MM.1S (cell line): ENCODE data around the gene ZNF366.

Experiments used
- DNase-seq: peaks from one replicate; pipeline ENCODE4 v3.0.0-alpha.2; 2015
- H2AFZ ChIP-seq: fragments of 300-600 bp; sonication (generic); 2 replicates; pipeline ENCODE4 v1.6.0; 2016; ENCODE audit warnings: antibody characterized with exemption, low read length
- H3F3A ChIP-seq: fragments of 300-600 bp; sonication (generic); 2 replicates; pipeline ENCODE4 v1.6.1; 2016; ENCODE audit warnings: mild to moderate bottlenecking, antibody characterized with exemption, low read length, moderate library complexity, mixed read lengths; ENCODE audit not compliant: insufficient read depth
- H3K27ac ChIP-seq: fragments of 300-600 bp; sonication (generic); 2 replicates; pipeline ENCODE4 v1.5.1; 2016; ENCODE audit warnings: mild to moderate bottlenecking, low read length
- H3K27me3 ChIP-seq: fragments of 300-600 bp; sonication (generic); replicated peaks from 2 replicates; pipeline ENCODE4 v1.6.0; 2016; ENCODE audit warnings: low read length; ENCODE audit not compliant: insufficient read depth
- H3K36me3 ChIP-seq: fragments of 300-600 bp; sonication (generic); replicated peaks from 2 replicates; pipeline ENCODE4 v1.6.1; 2016; ENCODE audit warnings: mild to moderate bottlenecking, low read length, mixed read lengths; ENCODE audit not compliant: insufficient read depth
- H3K4me1 ChIP-seq: fragments of 300-600 bp; sonication (generic); 2 replicates; pipeline ENCODE4 v1.6.1; 2016; ENCODE audit warnings: low read length, mixed read lengths
- H3K4me2 ChIP-seq: fragments of 300-600 bp; sonication (generic); 2 replicates; pipeline ENCODE4 v1.6.0; 2016; ENCODE audit warnings: low read depth, low read length
- H3K4me3 ChIP-seq: fragments of 300-600 bp; sonication (generic); 2 replicates; pipeline ENCODE4 v1.5.1; 2016; ENCODE audit warnings: low read length, mixed read lengths
- H3K79me2 ChIP-seq: fragments of 300-600 bp; sonication (generic); 2 replicates; pipeline ENCODE4 v1.6.1; 2016; ENCODE audit warnings: mixed run types, low read length, mixed read lengths
- H3K9ac ChIP-seq: fragments of 300-600 bp; sonication (generic); 2 replicates; pipeline ENCODE4 v1.6.1; 2016; ENCODE audit warnings: low read length, mixed read lengths
- H3K9me2 ChIP-seq: fragments of 300-600 bp; sonication (generic); replicated peaks from 2 replicates; pipeline ENCODE4 v1.6.1; 2016; ENCODE audit warnings: mild to moderate bottlenecking, low read length, mixed read lengths; ENCODE audit not compliant: insufficient read depth
- H3K9me3 ChIP-seq: fragments of 300-600 bp; sonication (generic); replicated peaks from 2 replicates; pipeline ENCODE4 v1.6.1; 2016; ENCODE audit warnings: mild to moderate bottlenecking, low read length, mixed read lengths; ENCODE audit not compliant: insufficient read depth
- H4K20me1 ChIP-seq: fragments of 300-600 bp; sonication (generic); 2 replicates; pipeline ENCODE4 v1.6.1; 2016; ENCODE audit warnings: mild to moderate bottlenecking, low read length, moderate library complexity, mixed read lengths; ENCODE audit not compliant: insufficient read depth
- CTCF ChIP-seq: fragments of 300-600 bp; sonication (generic); IDR thresholded peaks from 2 replicates; pipeline ENCODE4 v1.5.1; 2016; ENCODE audit warnings: antibody characterized with exemption, low read length, mixed read lengths
- EZH2 ChIP-seq: fragments of 300-600 bp; sonication (generic); optimal IDR thresholded peaks from 2 replicates; pipeline ENCODE3; 2017; ENCODE audit warnings: low read depth, mild to moderate bottlenecking, antibody characterized with exemption, low read length, mixed read lengths
- EZH2phosphoT487 ChIP-seq: fragments of 300-600 bp; sonication (generic); IDR thresholded peaks from 2 replicates; pipeline ENCODE4 v1.6.1; 2018; ENCODE audit warnings: antibody characterized with exemption, low read length

Gene ZNF366

GRCh38 chr5:72402959-72403628, 104.1 kb downstream of the ZNF366 start:
- TF ChIP-seq CTCF = peak; percentile 26
- no peak for TF ChIP-seq EZH2
- no peak for TF ChIP-seq EZH2phosphoT487
- Histone ChIP-seq H2AFZ (no peak overlapping the region), H3K4me1 (0 out of 2 replicates have a peak, but pooled peaks cover under 1% of the 10 kb centered on the region), H3K4me3 (no peak overlapping the region), H3K9ac (no peak overlapping the region), H3F3A (no peaks in the 10 kb centered on the region), H3K27me3 (no peaks in the 10 kb centered on the region), H3K9me2 (no peaks in the 10 kb centered on the region), H3K9me3 (no peaks in the 10 kb centered on the region), H3K27ac (no peak overlapping the region), H3K79me2 (no peaks in the 10 kb centered on the region), H3K36me3 (no peaks in the 10 kb centered on the region), H4K20me1 (no peaks in the 10 kb centered on the region), H3K4me2 (no peak overlapping the region)
- DNase-seq = no peak

DNA sequence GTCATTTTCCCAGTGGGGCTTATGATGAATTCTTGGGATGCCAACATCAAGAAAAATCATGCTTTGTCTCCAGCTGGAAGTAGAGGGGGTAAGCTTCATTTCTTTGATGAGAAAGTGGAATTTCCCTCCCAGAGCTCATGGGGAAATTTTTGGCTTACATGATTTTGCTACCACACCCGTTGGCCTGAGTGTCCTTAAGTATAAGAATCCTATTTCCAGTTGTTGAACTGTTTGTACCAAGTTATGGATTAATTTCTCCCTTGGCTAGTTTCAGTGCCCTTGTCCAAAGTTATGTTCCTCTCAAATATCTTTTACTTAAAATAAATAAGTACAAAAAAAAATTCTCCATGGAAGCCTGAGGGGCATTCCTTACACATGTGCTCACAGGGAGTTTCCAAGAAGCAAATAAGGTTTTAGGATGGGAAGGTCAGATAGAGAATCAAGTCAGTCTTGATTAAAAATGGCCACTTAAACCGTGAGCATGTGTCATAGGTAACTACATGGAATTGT, 104.8 kb downstream of the ZNF366 start:
- H3K79me2 ChIP-seq = no peaks in the 10 kb centered on the region
- no peaks in the 10 kb centered on the region for H3K36me3 ChIP-seq
- H3K27ac ChIP-seq = no peak overlapping the region
- TF ChIP-seq EZH2phosphoT487 = no peak
- no peak for TF ChIP-seq EZH2
- TF ChIP-seq CTCF = no peak
- H2AFZ ChIP-seq = no peak overlapping the region
- H3K9me2 ChIP-seq = no peaks in the 10 kb centered on the region
- H4K20me1 ChIP-seq = no peaks in the 10 kb centered on the region
- no peaks in the 10 kb centered on the region for H3F3A ChIP-seq
- no peak for DNase-seq
- H3K4me2 ChIP-seq = no peak overlapping the region
- no peak overlapping the region for H3K9ac ChIP-seq
- no peaks in the 10 kb centered on the region for H3K27me3 ChIP-seq
- H3K9me3 ChIP-seq = no peaks in the 10 kb centered on the region
- no peak overlapping the region for H3K4me3 ChIP-seq
- no peaks in the 10 kb centered on the region for H3K4me1 ChIP-seq

- no peak overlapping the region for H3K27ac ChIP-seq
- no peak for DNase-seq
- no peaks in the 10 kb centered on the region for H3K4me1 ChIP-seq
- H2AFZ ChIP-seq = no peak overlapping the region
- no peaks in the 10 kb centered on the region for H3K9me3 ChIP-seq
- H4K20me1 ChIP-seq = no peaks in the 10 kb centered on the region
- H3F3A ChIP-seq = no peaks in the 10 kb centered on the region
- H3K27me3 ChIP-seq = no peaks in the 10 kb centered on the region
- no peaks in the 10 kb centered on the region for H3K36me3 ChIP-seq
- H3K9me2 ChIP-seq = no peaks in the 10 kb centered on the region
- TF ChIP-seq EZH2 = no peak
- TF ChIP-seq CTCF = no peak
- no peak for TF ChIP-seq EZH2phosphoT487
- H3K9ac ChIP-seq = no peak overlapping the region
- no peak overlapping the region for H3K4me3 ChIP-seq
- H3K4me2 ChIP-seq = no peak overlapping the region
- H3K79me2 ChIP-seq = no peaks in the 10 kb centered on the region
Measured at GRCh38 chr5:72400950-72401349, 106.3 kb downstream of the ZNF366 start.
